ES-I3 (cell line): ENCODE results near the gene CHKB.

ENCODE experiments used
- H3K36me3 ChIP-seq: 2 replicates; pipeline ENCODE4 v1.6.1; 2013; ENCODE audit warnings: mild to moderate bottlenecking, low read length, control low read depth, moderate library complexity; ENCODE audit not compliant: insufficient read depth
- H3K4me1 ChIP-seq: 2 replicates; pipeline ENCODE4 v1.6.1; 2013; ENCODE audit warnings: mild to moderate bottlenecking, control low read depth, low read length; ENCODE audit not compliant: insufficient read depth
- H3K9ac ChIP-seq: 2 replicates; pipeline ENCODE4 v1.6.1; 2013; ENCODE audit warnings: low read depth, mild to moderate bottlenecking, low read length, moderate library complexity
- H3K9me3 ChIP-seq: 2 replicates; pipeline ENCODE4 v1.6.1; 2013; ENCODE audit warnings: mild to moderate bottlenecking, low read length, moderate library complexity; ENCODE audit not compliant: control insufficient read depth, insufficient read depth

CHKB gene

DNA sequence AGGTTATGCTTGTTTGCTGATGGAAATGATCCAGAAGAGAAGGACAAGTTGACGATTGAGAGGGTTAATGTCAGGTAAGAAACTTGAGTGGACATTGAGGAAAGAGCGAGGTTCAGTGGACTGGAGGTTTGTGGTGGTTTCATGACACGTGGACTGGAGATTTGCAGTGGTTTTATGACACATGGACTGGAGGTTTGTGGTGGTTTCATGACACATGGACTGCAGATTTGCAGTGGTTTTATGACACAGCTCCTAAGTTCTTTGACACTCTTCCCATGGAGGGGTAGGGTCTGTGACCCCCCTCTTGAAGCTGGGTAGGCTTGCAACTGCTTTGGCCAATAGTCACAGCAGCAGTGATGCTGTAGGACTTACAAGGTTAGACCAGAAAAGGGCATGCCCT lies 12.5 kb upstream of the CHKB start:
- Histone ChIP-seq H3K9me3 (no peaks in the 10 kb centered on the region), H3K36me3 (no peaks in the 10 kb centered on the region), H3K4me1 (no peaks in the 10 kb centered on the region), H3K9ac (no peak overlapping the region)

DNA sequence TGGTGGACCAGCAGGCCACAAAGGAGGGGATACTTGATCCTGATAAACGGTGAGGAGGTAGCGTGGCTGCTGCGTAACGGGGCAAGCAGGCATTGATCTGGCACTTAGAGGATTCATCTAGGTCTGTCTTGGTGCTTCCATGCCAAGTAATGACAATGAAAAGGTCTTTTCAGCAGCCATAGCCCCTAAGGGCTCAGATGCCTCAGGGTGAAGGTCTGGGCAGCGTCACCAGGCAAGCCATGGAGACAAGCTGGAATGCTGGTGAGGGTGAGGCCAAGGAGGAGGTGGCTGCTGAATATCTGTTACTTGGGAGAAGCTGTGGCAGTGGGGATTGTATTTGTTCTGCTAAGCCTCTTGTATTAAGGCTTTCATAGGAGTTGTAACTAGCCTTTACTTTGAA lies 4.8 kb upstream of the CHKB start:
- no peaks in the 10 kb centered on the region for H3K9me3 ChIP-seq
- no peak overlapping the region for H3K9ac ChIP-seq
- H3K4me1 ChIP-seq, result peaks cover 11% of the 10 kb centered on the region
- no peaks in the 10 kb centered on the region for H3K36me3 ChIP-seq

DNA sequence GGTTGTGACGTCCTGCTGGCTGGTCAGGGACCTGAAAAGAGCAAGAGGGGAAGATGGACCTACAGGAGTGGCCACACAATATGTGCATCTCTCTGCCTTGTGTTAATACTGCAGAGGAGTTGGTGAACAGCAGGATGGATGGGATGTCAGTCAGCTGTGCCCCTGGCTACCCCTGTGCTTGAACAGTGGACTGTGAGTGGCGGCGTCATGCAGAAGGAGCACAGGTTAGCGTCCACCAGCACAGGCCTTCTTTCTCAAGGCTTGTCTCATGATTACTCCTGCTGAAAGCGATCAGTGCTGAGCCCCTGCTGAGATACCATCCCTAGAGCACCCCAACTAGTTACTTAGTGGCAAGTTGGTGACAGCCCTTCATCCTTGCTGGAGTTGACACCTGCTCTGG lies 3.8 kb upstream of the CHKB start:
- Histone ChIP-seq H3K9me3 (no peaks in the 10 kb centered on the region), H3K9ac (no peak overlapping the region), H3K36me3 (no peaks in the 10 kb centered on the region), H3K4me1 (peaks cover 11% of the 10 kb centered on the region)

DNA sequence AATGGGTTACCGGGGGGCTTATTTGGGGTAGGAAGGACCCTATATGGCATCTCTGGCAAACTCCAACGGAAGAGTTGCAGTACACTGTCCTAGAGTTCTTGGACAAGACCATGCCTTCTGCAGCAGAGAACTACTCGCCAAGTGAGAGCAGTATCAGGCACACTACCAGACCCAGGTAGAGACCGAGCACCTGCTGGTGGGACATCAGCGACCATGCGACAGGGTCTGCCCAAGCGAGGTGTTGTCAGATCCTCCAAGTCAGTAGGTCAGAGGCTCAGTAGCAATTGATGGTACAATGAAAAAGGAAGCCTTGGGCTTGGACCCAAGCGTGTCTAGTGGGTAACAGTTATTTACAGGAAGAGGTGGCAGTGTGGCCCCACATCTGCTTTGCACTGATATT lies 3.1 kb upstream of the CHKB start:
- Histone ChIP-seq H3K36me3 (no peaks in the 10 kb centered on the region), H3K9me3 (no peaks in the 10 kb centered on the region), H3K4me1 (peaks cover 11% of the 10 kb centered on the region), H3K9ac (no peak overlapping the region)

DNA sequence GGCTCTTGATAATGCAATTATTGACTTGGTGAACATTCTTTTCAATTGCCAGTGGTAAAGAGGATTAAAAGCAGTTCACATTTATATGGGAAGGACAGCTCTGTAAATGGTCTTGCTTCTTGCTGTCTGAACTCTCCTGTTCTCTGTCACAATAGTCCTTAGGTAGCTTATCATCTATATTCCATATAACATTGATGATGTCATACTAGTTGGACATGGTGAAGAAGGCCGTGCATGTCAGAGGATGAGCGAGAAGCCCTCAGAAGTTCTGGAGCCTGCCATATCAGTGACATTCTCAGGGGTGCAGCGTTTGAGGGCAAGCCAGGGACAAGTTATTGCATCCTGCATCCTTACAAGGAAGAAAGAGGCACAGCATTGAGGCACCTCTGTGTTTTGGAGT lies 2.6 kb upstream of the CHKB start:
- Histone ChIP-seq H3K9me3 (no peaks in the 10 kb centered on the region), H3K4me1 (peaks cover 11% of the 10 kb centered on the region), H3K9ac (no peak overlapping the region), H3K36me3 (no peaks in the 10 kb centered on the region)

DNA sequence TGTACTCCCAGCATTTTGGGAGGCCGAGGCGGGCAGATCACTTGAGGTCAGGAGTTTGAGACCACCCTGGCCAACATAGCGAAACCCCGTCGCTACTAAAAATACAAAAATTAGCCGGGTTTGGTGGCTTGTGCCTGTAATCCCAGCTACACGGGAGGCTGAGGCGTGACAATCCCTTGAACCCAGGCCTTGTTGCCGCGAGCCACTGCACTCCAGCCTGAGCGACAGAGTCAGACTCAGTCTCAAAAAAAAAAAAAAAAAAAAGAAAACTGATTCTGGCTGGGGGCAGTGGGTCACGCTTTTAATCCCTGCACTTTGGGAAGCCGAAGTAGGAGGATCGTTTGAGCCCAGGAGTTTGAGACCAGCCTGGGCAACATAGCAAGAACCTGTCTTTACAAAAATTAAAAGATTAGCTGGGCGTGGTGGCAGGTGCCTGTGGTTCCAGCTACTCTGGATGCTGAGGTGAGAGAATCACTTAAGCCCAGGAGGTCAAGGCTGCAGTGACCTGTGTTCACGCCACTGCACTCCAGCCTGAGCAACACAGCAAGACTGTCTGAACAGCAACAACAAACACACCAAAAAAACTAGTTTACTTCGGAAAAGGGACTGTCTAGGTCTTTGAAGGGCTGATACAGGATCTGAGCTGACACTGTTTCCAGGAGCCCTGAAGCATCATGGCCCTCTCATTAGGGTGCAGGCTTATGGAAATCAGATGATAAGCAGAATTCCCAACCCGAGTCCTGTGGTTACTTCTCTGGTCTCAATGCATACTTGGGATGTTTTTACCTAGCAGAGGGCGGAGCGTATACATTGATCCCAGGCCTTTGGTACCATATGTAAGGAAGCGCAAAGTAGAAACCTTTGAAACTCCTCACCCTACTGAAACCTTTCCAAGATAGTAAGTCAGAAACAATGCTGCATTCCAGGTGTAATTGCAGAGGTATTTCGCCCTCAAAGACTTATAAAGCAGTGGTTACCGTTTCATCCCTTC lies 1.8 kb upstream of the CHKB start:
- H3K4me1 ChIP-seq, result peaks cover 11% of the 10 kb centered on the region
- H3K9me3 ChIP-seq, result no peaks in the 10 kb centered on the region
- H3K9ac ChIP-seq, result no peak overlapping the region
- H3K36me3 ChIP-seq, result no peaks in the 10 kb centered on the region

DNA sequence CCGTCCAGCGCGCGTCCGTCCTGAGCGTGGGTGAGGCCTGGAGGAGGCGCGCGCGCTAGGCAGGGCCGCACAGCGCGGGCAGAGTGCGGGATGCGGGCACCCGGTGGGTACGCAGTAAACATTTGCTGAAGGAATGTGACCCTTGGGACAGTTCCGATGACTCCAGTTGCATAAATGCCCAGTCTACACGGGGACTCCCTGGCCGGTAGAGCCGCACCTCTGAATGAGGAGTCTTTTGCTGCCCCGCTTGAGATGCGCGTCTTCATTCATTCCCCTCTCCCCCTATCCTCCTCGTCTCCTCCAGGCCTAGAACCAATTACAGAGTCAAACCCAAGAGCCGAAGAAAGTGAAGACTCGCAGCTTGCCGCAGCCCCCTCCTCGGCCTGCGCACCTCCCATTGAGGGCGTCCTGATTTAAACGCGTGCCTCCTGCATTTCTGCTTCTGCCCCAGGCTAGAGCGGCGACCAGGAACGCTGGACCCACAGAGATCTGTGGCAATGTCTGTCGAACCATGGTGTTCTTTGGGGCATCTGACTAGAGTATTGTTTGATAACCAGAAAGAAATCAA lies 729 bp upstream of the CHKB start:
- H3K9me3 ChIP-seq, result no peaks in the 10 kb centered on the region
- H3K36me3 ChIP-seq, result no peaks in the 10 kb centered on the region
- peaks cover 11% of the 10 kb centered on the region for H3K4me1 ChIP-seq
- peak overlapping the region; percentile 62 for H3K9ac ChIP-seq

DNA sequence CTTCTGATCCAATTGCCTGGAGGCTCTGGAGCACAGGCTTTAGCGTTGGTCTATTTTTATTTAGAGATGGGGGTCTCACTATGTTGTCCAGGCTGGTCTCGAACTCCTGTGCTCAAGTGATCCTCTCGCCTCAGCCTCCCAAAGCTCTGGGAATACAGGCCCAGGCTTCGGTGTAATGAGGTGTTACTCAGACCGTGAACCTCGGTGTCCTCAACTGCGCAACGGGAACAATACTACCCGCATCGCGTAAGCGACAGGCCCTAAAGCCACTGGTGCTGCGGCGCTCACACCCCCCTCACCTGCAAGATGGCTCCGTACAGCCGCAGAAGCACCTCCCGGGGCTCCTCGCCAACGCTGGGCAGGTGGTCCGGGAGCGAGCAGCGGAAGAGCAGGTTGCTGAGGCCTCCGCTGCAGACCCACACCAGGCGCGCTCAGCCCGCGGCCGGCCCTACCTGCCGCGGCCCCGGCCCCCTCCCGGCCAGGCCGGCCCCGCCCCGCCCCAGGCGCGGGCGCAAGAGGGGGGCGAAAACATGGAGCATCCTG lies 628 bp downstream of the CHKB start:
- Histone ChIP-seq H3K9me3 (no peaks in the 10 kb centered on the region), H3K36me3 (no peaks in the 10 kb centered on the region), H3K9ac (peak overlapping the region; percentile 99), H3K4me1 (peaks cover 11% of the 10 kb centered on the region)

DNA sequence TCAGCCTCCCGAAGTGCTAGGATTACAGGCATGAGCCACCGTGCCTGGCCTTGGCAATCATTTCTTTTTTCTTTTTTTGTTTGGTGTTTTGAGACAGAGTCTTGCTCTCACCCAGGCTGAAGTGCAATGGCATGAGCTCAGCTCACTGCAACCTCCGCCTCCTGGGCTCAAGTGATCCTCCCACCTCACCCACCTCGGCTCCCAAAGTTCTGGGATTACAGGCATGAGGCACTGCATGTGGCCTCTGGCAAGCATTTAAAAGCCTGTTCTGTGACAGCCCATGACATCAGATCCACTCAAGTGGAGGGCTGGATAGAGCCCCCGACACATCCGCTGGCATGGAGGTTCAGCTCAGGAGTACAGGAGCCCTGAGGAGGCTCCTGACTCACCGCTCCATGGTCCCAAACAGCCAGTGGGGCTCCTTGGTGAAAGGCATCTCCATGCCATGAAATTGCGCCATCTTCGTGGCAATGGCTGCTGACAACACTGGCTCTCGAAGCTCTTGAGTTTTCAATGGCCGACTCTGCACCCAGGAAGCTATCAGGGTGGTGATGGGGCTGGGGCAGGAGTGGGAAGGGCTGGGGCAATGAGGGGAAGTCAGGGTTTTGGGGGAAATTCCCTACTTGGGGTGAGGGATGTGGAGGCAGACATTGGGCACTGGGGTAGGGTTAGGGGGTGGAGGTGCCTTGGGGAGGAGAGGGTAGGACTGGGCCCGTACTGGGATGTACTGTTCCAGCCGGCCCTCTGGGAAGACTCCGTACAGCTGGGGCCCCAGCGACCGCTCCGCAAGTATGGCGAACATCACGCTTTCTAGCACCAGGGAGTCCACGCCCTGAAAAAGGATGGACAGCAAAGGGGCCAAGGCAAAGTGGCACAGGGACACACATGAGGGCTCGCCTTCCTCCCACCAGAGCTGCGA lies 1.4 kb downstream of the CHKB start:
- Histone ChIP-seq H3K36me3 (no peaks in the 10 kb centered on the region), H3K9me3 (no peaks in the 10 kb centered on the region), H3K9ac (peak overlapping the region; percentile 99), H3K4me1 (peaks cover 11% of the 10 kb centered on the region)

DNA sequence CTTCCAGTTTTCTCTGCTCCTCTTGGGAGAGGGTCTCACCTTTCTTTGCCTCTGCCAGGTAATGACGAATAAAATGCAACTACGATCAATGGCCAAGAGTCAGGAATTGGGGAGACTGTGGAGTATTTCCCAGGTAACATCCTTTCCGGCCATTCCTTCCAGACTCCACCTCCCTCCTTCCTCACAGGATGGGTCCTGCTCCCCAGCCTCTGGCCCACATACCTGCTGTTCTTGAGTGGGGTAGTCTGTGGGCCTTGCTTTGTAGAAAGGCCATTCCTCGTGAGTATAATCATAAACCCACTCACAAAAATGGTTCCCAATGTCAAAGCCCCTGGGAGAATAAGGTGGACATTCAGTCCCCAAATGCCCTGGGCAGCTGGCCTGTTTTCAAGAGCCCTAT lies 2.9 kb downstream of the CHKB start:
- no peaks in the 10 kb centered on the region for H3K36me3 ChIP-seq
- H3K4me1 ChIP-seq, result peaks cover 4% of the 10 kb centered on the region
- no peaks in the 10 kb centered on the region for H3K9me3 ChIP-seq
- no peak overlapping the region for H3K9ac ChIP-seq

DNA sequence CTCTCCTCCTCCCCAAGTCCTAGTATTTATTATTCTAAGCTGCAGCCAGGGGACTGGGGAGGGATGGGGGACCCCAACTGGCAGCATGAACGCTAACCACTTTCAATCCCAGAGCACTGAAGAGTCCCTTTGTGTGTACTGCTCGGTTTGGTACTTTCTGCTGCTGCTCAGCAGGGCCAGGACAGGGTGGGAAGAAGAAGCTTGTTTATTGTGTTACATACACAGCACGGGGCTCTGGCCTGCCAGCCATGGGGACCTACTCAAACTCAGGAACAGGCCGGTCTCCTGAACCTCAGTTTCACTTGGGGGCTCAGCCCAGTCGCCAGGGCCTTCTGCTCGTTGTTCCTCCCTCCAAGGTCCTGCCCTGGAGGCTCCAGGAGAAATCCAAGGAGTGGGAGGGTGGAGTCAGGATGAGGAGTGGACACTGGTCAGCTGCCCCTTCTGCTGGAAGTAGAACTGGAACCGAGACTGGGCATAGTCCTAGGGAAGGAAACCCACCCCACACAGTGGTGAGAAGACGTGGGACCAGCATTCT lies 3.8 kb downstream of the CHKB start:
- H3K9me3 ChIP-seq, result no peaks in the 10 kb centered on the region
- no peaks in the 10 kb centered on the region for H3K36me3 ChIP-seq
- no peaks in the 10 kb centered on the region; the same call in 1 of the 2 replicates for H3K4me1 ChIP-seq
- H3K9ac ChIP-seq, result no peak overlapping the region

DNA sequence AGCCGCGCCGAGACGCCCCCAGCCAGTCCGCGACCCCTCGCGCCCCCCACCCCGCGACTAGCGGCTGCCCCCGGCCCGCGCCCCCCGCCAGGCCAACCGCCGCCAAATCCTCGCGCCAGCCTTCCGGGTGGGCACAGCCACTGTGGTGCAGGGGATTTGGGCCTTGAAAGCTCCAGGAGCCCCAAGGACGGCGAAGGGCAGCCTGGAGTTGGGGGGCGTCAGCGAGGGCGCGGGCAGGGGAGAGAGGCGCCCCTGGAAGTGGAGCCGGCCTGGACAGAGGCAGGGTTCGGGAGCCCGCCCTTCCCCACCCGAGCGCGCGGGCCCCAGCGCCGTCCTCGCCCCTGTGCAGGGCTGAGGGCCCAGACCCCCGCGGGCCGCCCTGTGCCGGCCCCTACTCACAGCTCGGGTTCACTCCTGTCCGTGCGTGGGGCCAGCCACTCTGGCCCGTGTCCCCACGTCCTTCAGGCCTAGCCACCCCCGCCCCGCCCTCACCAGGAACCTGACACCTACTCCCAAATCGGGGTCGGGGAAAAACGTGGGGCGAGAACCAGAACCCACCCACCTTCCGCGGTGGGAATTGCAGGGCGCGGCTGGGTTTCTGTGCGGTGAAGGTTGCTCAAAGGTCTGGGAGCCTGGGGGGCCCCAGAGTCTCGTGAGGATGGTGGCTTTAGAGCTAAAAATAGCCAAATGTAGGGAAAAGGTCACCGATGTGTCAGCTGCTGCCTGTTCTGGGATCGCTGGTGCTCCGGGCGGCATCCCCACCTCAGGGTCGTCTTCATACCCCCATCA lies 4.5 kb downstream of the CHKB start, which contains the start of gene CPT1B:
TSS of gene CPT1B (minus strand) at position 441 of the 789 bp plus-strand sequence. CDS start 512 bp downstream, outside the sequence.
- no peaks in the 10 kb centered on the region for H3K36me3 ChIP-seq

DNA sequence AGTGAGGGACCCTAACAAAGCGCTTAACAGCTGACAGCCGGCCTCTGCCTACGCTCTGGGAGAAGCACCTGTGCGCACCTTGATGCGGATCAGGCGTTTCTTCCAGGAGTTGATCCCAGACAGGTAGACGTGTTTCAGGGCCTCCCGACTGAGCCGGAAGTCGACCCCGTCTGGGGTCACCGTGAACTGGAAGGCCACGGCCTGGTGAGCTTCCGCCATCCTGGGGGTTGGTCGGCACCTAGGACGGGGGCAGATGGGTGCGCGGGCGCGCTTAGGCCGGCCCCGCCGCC lies 5.0 kb downstream of the CHKB start:
- no peaks in the 10 kb centered on the region for H3K9me3 ChIP-seq
- H3K4me1 ChIP-seq, result no peaks in the 10 kb centered on the region; the same call in 1 of the 2 replicates
- H3K9ac ChIP-seq, result no peak overlapping the region
- no peaks in the 10 kb centered on the region; the same call in 1 of the 2 replicates for H3K36me3 ChIP-seq

More for the DNA sequence above, 4.5 kb downstream of the CHKB start, which contains the start of gene CPT1B:
- Histone ChIP-seq H3K9me3 (no peaks in the 10 kb centered on the region), H3K9ac (no peak within 1 kb of the TSS), H3K4me1 (no peaks in the 10 kb centered on the region; the same call in 1 of the 2 replicates)
